HG03460 (cell line): ENCODE results near the gene U2AF1L4.

Experiments used
- ATAC-seq: cut with Tn5 transposase; IDR thresholded peaks from one replicate; pipeline ENCODE4 v1.9.1; 2021; ENCODE audit not compliant: unreplicated experiment

The U2AF1L4 gene

GRCh38 chr19:35757749-35758608 lies 12.8 kb upstream of the U2AF1L4 start, which contains the start of gene PROSER3:
PROSER3 (plus strand) TSS chr19:35758176; CDS start chr19:35758216, 40 bp downstream.
- ATAC-seq: peak; percentile 95

- no peak for ATAC-seq
These were observed 12.1 kb upstream of the U2AF1L4 start for GRCh38 chr19:35757231-35757748.

GRCh38 chr19:35756377-35757230 lies 11.4 kb upstream of the U2AF1L4 start, which contains the start of gene HSPB6:
HSPB6 (minus strand) TSS chr19:35757029; CDS start chr19:35757008, 21 bp downstream.
- ATAC-seq: no peak

- ATAC-seq: no peak
These were observed 10.5 kb upstream of the U2AF1L4 start for GRCh38 chr19:35755550-35756376.

GRCh38 chr19:35755131-35755549 lies 9.9 kb upstream of the U2AF1L4 start:
- ATAC-seq: no peak

- no peak for ATAC-seq
These were observed 9.3 kb upstream of the U2AF1L4 start for GRCh38 chr19:35754370-35755130.

- no peak for ATAC-seq
These were observed 8.6 kb upstream of the U2AF1L4 start for GRCh38 chr19:35753634-35754369.

GRCh38 chr19:35752746-35753350 lies 7.6 kb upstream of the U2AF1L4 start:
- no peak for ATAC-seq

- ATAC-seq: no peak
These were observed 6.9 kb upstream of the U2AF1L4 start for GRCh38 chr19:35751839-35752745.

GRCh38 chr19:35750167-35750566 lies 4.9 kb upstream of the U2AF1L4 start:
- ATAC-seq: no peak

GRCh38 chr19:35748106-35749020 lies 3.1 kb upstream of the U2AF1L4 start, which contains the start of gene LIN37:
LIN37 (plus strand) TSS chr19:35748576; CDS start chr19:35748725, 149 bp downstream.
- peak; percentile 57 for ATAC-seq

- no peak for ATAC-seq
These were observed 1.3 kb upstream of the U2AF1L4 start for GRCh38 chr19:35746531-35746930.

- no peak for ATAC-seq
These were observed 857 bp upstream of the U2AF1L4 start for GRCh38 chr19:35746087-35746462.

- ATAC-seq: peak; percentile 32
These were observed 539 bp downstream of the U2AF1L4 start for GRCh38 chr19:35744430-35745327.

GRCh38 chr19:35743640-35744429 lies 1.4 kb downstream of the U2AF1L4 start:
- no peak for ATAC-seq
